Omental fat pad (tissue), 4 donors: ENCODE data around the gene ZDHHC21. TPM values are rescaled to one million over a fixed set of nuclear protein-coding genes. Genes with fewer than 3 reads are reported as not detected.

Experiments
- ATAC-seq: fragments of 150-250 bp; one replicate; pipeline ENCODE4 v1.9.1; 2016; ENCODE audit warnings: mild to moderate bottlenecking, moderate library complexity; ENCODE audit not compliant: low FRiP score
- DNase-seq: peaks from one replicate; pipeline ENCODE4 v3.0.0-alpha.2; 2019; ENCODE audit warnings: low spot score
- CTCF ChIP-seq, 3 donors: fragments of 450-650 bp; IDR thresholded peaks; one replicate each; pipeline ENCODE4 v1.5.1; 2016 to 2017; ENCODE audit warnings: antibody characterized with exemption in 3 of 3, mild to moderate bottlenecking in 3 of 3, moderate library complexity in 2 of 3
- total RNA-seq, 4 donors: library from RNA; depleted of rRNA; stranded (reverse); fragments of >200 nt; gene quantifications; one replicate each; pipeline ENCODE4 v1.1.0, GENCODE V29; 2016

The ZDHHC21 gene
- total RNA-seq, 4 donors from 2014 or later = 7.7 to 11.2 (median 8.3) TPM

- no peak for DNase-seq
- no peak for TF ChIP-seq CTCF (IDR thresholded peaks at IDR 0.05)
- ATAC-seq = no peak
Measured at GRCh38 chr9:14561929-14562405, 131.3 kb downstream of the ZDHHC21 start.

Other genes with a start within 250 kb of the ZDHHC21 start
- gene CER1, start 29.3 kb upstream of the ZDHHC21 start, total RNA-seq = under 1 TPM in 1 of 4 donors, not detected in 3; 0.37 TPM
- gene FREM1, start 217.0 kb upstream of the ZDHHC21 start, total RNA-seq = 1 to 10 TPM; 1.3 to 5.0 (median 2.2) TPM